Measurements from ENCODE around the gene DNAAF3. TPM values are rescaled to one million over a fixed set of nuclear protein-coding genes. Genes with fewer than 3 reads are reported as not detected.
"Not testable (repeated sequence)": the region's sequence is repeated elsewhere in the genome, so short reads cannot be mapped to it uniquely, and the experiment has no call there.

The DNAAF3 gene
- total RNA-seq, 4 donors from 2014 or later, result 0.48 to 10.6 (median 3.1) TPM

- DNase-seq (ENCODE audit: low spot score in 2 of 2), result no peak
- peaks cover 22% of the 10 kb centered on the region for H3K4me1 ChIP-seq
- TF ChIP-seq POLR2AphosphoS5 (IDR thresholded peaks at IDR 0.05) (no peak), EP300 (IDR thresholded peaks at IDR 0.05) (no peak), CTCF (IDR thresholded peaks at IDR 0.05) (no peak)
- H3K4me3 ChIP-seq, result no peak within 1 kb of the TSS
- H3K27ac ChIP-seq, result no peak within 1 kb of the TSS
- H3K27me3 ChIP-seq, result peaks cover 4% of the 10 kb centered on the region
- no peaks in the 10 kb centered on the region for H3K36me3 ChIP-seq
- WGBS, result 63% methylated on average over 9 of the region's 18 CpGs
- H3K9me3 ChIP-seq, result peaks cover 4% of the 10 kb centered on the region
Measured at GRCh38 chr19:55208880-55209692, 42.7 kb upstream of the DNAAF3 start, which contains the start of gene PTPRH. Gene PTPRH, minus strand, starts transcription at chr19:55209501. Its CDS starts 68 bp downstream, at chr19:55209433.

- no peak for TF ChIP-seq POLR2AphosphoS5 (IDR thresholded peaks at IDR 0.05)
- no peak for TF ChIP-seq POLR2A (IDR thresholded peaks at IDR 0.05)
- no peak for TF ChIP-seq EP300 (IDR thresholded peaks at IDR 0.05)
- no peak for TF ChIP-seq CTCF (IDR thresholded peaks at IDR 0.05)
- 35% methylated on average over 22 of the region's 29 CpGs for WGBS
Measured at GRCh38 chr19:55206664-55207500, 40.5 kb upstream of the DNAAF3 start.

GRCh38 chr19:55202199-55202598 is 35.8 kb upstream of the DNAAF3 start:
- not testable (repeated sequence) for H3K4me3 ChIP-seq; H3K9me3 ChIP-seq; H3K36me3 ChIP-seq; H3K27ac ChIP-seq; H3K4me1 ChIP-seq; DNase-seq (ENCODE audit: low spot score in 2 of 2)
- 68% methylated on average over 9 of the region's 10 CpGs for WGBS
- H3K27me3 ChIP-seq, result peaks cover 16% of the 10 kb centered on the region

More at GRCh38 chr19:55206664-55207500, 40.5 kb upstream of the DNAAF3 start:
- Histone ChIP-seq H3K9me3 (no peaks in the 10 kb centered on the region), H3K27me3 (peaks cover 3% of the 10 kb centered on the region), H3K36me3 (no peaks in the 10 kb centered on the region), H3K27ac (no peak overlapping the region), H3K4me3 (peak overlapping the region; percentile 27), H3K4me1 (peaks cover 22% of the 10 kb centered on the region)
- peak in 1 of 2 donors; percentile 86 for DNase-seq (ENCODE audit: low spot score in 2 of 2)

- Histone ChIP-seq H3K4me3 (no peak overlapping the region), H3K36me3 (no peaks in the 10 kb centered on the region), H3K27ac (no peak overlapping the region), H3K27me3 (peaks cover 17% of the 10 kb centered on the region), H3K9me3 (no peaks in the 10 kb centered on the region), H3K4me1 (no peaks in the 10 kb centered on the region)
- DNase-seq (ENCODE audit: low spot score in 2 of 2), result no peak
- WGBS, result 61% methylated on average over 5 of the region's 5 CpGs
- TF ChIP-seq EP300 (IDR thresholded peaks at IDR 0.05), result no peak
- TF ChIP-seq POLR2A (IDR thresholded peaks at IDR 0.05), result no peak
- no peak for TF ChIP-seq CTCF (IDR thresholded peaks at IDR 0.05)
- TF ChIP-seq POLR2AphosphoS5 (IDR thresholded peaks at IDR 0.05), result no peak
Measured at GRCh38 chr19:55199620-55200204, 33.3 kb upstream of the DNAAF3 start.

- no peaks in the 10 kb centered on the region for H3K9me3 ChIP-seq
- WGBS, result 88% methylated on average over 3 of the region's 5 CpGs
- H3K4me3 ChIP-seq, result no peak overlapping the region
- TF ChIP-seq POLR2A (IDR thresholded peaks at IDR 0.05) (no peak), EP300 (IDR thresholded peaks at IDR 0.05) (no peak), CTCF (IDR thresholded peaks at IDR 0.05) (no peak), POLR2AphosphoS5 (IDR thresholded peaks at IDR 0.05) (no peak)
- H3K4me1 ChIP-seq, result no peaks in the 10 kb centered on the region
- DNase-seq (ENCODE audit: low spot score in 2 of 2), result no peak
- no peaks in the 10 kb centered on the region for H3K36me3 ChIP-seq
- H3K27ac ChIP-seq, result no peak overlapping the region
- H3K27me3 ChIP-seq, result peaks cover 17% of the 10 kb centered on the region
Measured at GRCh38 chr19:55198651-55199050, 32.2 kb upstream of the DNAAF3 start.

Measured in suprapubic skin (tissue), 4 donors.